Endothelial cell of umbilical vein (primary cell): Measurements from ENCODE around the gene CFAP61. TPM values are rescaled to one million over a fixed set of nuclear protein-coding genes. Genes with fewer than 3 reads are reported as not detected.

ENCODE experiments used
- BruUV-seq: library from RNA; stranded (reverse); fragments of 400-500 nt; replicated peaks from 2 replicates; lab custom pipeline; 2021; lab: Mats Ljungman, UMichigan
- CTCF ChIA-PET: fragments of 300-600, 350-600 bp; sonication (Branson Sonifier 250); formaldehyde crosslinking; loops from one replicate; lab custom pipeline; 2021; ENCODE audit warnings: antibody characterized with exemption, inconsistent platforms; lab: Charles Lee
- POLR2A ChIA-PET: fragments of 300-600, 350-600 bp; sonication (Branson Sonifier 250); formaldehyde crosslinking; loops from one replicate; lab custom pipeline; 2021; ENCODE audit warnings: antibody characterized with exemption, inconsistent platforms; lab: Charles Lee
- DNase-seq: peaks from one replicate; pipeline ENCODE4 v3.0.0-alpha.2; 2011; ENCODE audit warnings: low read depth, low spot score
- FAIRE-seq: peaks from 2 replicates; lab custom pipeline; 2011; peaks lifted over from hg19 to GRCh38; lab: Jason Lieb, UNC
- H2AFZ ChIP-seq: 2 replicates; pipeline ENCODE4 v1.6.0; 2012; ENCODE audit warnings: low read depth, low read length, control low read depth, inconsistent platforms
- H3K27ac ChIP-seq: 2 replicates; pipeline ENCODE4 v1.5.1; 2011; ENCODE audit warnings: low read depth, mild to moderate bottlenecking, control low read depth, low read length, moderate library complexity; ENCODE audit not compliant: insufficient read depth
- H3K27me3 ChIP-seq, 2 experiments: 2 replicates each; pipeline versions ENCODE4 v1.6.0 to v1.6.1; 2011; ENCODE audit warnings: low read length in 2 of 2, mixed read lengths in 1 of 2; ENCODE audit not compliant: control insufficient read depth in 2 of 2, insufficient read depth in 2 of 2
- H3K36me3 ChIP-seq, 2 experiments: 2 replicates in 1 of 2; 3 replicates in 1 of 2; pipeline ENCODE4 v1.5.1; 2011; ENCODE audit warnings: low read length in 2 of 2, mild to moderate bottlenecking in 1 of 2, moderate library complexity in 1 of 2; ENCODE audit not compliant: control insufficient read depth in 2 of 2, insufficient read depth in 2 of 2; ENCODE audit errors: extremely low read depth in 1 of 2
- H3K4me1 ChIP-seq: 3 replicates; pipeline ENCODE4 v1.5.1; 2011; ENCODE audit warnings: mild to moderate bottlenecking, low read length; ENCODE audit not compliant: control insufficient read depth, insufficient read depth; ENCODE audit errors: extremely low read depth
- H3K4me2 ChIP-seq: 2 replicates; pipeline ENCODE4 v1.6.1; 2011; ENCODE audit warnings: low read length, control low read depth, mixed read lengths; ENCODE audit not compliant: insufficient read depth
- H3K4me3 ChIP-seq, 3 experiments: fragments of 200-600 bp in 1 of 3; sonication (generic), shearing (Covaris generic) in 1 of 3; replicated peaks in 1 of 3; 2 replicates each; pipeline ENCODE4 v1.5.1; 2011 to 2016; ENCODE audit warnings: control low read depth in 3 of 3, low read length in 3 of 3, mild to moderate bottlenecking in 2 of 3, inconsistent platforms in 1 of 3, low read depth in 1 of 3, moderate library complexity in 1 of 3; ENCODE audit not compliant: insufficient read depth in 1 of 3
- H3K79me2 ChIP-seq: 2 replicates; pipeline ENCODE4 v1.6.0; 2012; ENCODE audit warnings: low read length, inconsistent platforms; ENCODE audit not compliant: control insufficient read depth, insufficient read depth
- H3K9ac ChIP-seq: replicated peaks from 2 replicates; pipeline ENCODE3; 2011; ENCODE audit warnings: low read length, control low read depth; ENCODE audit not compliant: insufficient read depth; ENCODE audit errors: extremely low read depth
- H3K9me1 ChIP-seq: replicated peaks from 3 replicates; pipeline ENCODE4 v1.6.0; 2011; ENCODE audit warnings: mild to moderate bottlenecking, low read length; ENCODE audit not compliant: control insufficient read depth, insufficient read depth; ENCODE audit errors: extremely low read depth
- H3K9me3 ChIP-seq: replicated peaks from 2 replicates; pipeline ENCODE4 v1.5.1; 2012; ENCODE audit warnings: low read length, inconsistent platforms; ENCODE audit not compliant: control insufficient read depth, insufficient read depth
- H4K20me1 ChIP-seq: replicated peaks from 2 replicates; pipeline ENCODE3; 2011; ENCODE audit warnings: mild to moderate bottlenecking, low read length; ENCODE audit not compliant: control insufficient read depth, insufficient read depth; ENCODE audit errors: extremely low read depth
- CTCF ChIP-seq, 2 donors: IDR thresholded peaks; 1 replicate in 1 of 2; 2 replicates in 1 of 2; pipeline ENCODE4 v1.5.1; 2011; ENCODE audit warnings: low read length in 2 of 2, mild to moderate bottlenecking in 2 of 2, moderate library complexity in 2 of 2, control low read depth in 1 of 2, inconsistent platforms in 1 of 2, low read depth in 1 of 2; ENCODE audit not compliant: insufficient read depth in 1 of 2; ENCODE audit errors: extremely low read depth in 1 of 2
- EZH2 ChIP-seq: IDR thresholded peaks from 2 replicates; pipeline ENCODE4 v1.6.1; 2012; ENCODE audit warnings: borderline replicate concordance, low read depth, mild to moderate bottlenecking, moderate library complexity, low read length, inconsistent platforms; ENCODE audit not compliant: severe bottlenecking
- FOS ChIP-seq: IDR thresholded peaks from 2 replicates; pipeline ENCODE4 v1.6.1; 2011; ENCODE audit warnings: mild to moderate bottlenecking, low read length, moderate library complexity, borderline replicate concordance; ENCODE audit not compliant: insufficient read depth
- GATA2 ChIP-seq: IDR thresholded peaks from 2 replicates; pipeline ENCODE4 v1.7.0; 2011; ENCODE audit warnings: low read depth, mild to moderate bottlenecking, moderate library complexity, mixed read lengths, low read length; ENCODE audit not compliant: insufficient read length, insufficient read depth
- JUN ChIP-seq: IDR thresholded peaks from 2 replicates; pipeline ENCODE4 v1.6.1; 2011; ENCODE audit warnings: borderline replicate concordance, low read depth; ENCODE audit not compliant: insufficient read length, insufficient read depth
- MAX ChIP-seq: IDR thresholded peaks from 2 replicates; pipeline ENCODE4 v1.6.1; 2011; ENCODE audit not compliant: insufficient read depth, insufficient read length
- MYC ChIP-seq: IDR thresholded peaks from one replicate; pipeline ENCODE4 v1.6.1; 2011; ENCODE audit warnings: mild to moderate bottlenecking, low read depth, low read length
- POLR2A ChIP-seq: IDR thresholded peaks from 2 replicates; pipeline ENCODE4 v1.6.1; 2012; ENCODE audit warnings: low read depth, mild to moderate bottlenecking, control low read depth, low read length
- POLR2AphosphoS5 ChIP-seq: IDR thresholded peaks from 2 replicates; pipeline ENCODE4 v1.6.1; 2012; ENCODE audit warnings: low read depth, mild to moderate bottlenecking, control low read depth, low read length, moderate library complexity; ENCODE audit not compliant: insufficient read depth
- dilution Hi-C: fragments of 300-500 bp; cut with MboI; formaldehyde crosslinking; loops from one replicate; pipeline ENCODE4 v1.15.0; 2019; ENCODE audit warnings: low sequenced_read_pairs; ENCODE audit not compliant: extremely low pct_ligation_motif_present
- intact Hi-C: fragments of 100-400 bp; cut with micrococcal nuclease; formaldehyde crosslinking; loops from one replicate; pipeline ENCODE4 v1.10.0; 2022
- polyA plus RNA-seq, 4 experiments: library from polyadenylated mRNA; depleted of rRNA in 3 of 4; stranded (reverse) in 3 of 4; unstranded in 1 of 4; fragments of >200 nt; gene quantifications; 2 replicates each; pipeline versions ENCODE4 v1.2.1 to v1.2.3, GENCODE V29; 2011 to 2012; ENCODE audit warnings: missing spikeins in 1 of 4
- total RNA-seq: library from RNA; stranded (reverse); gene quantifications from 2 replicates; pipeline ENCODE4 v1.2.3, GENCODE V29; 2021

Gene CFAP61
- total and polyA plus RNA-seq, 2 donors (not counting 3 experiments of a cell fraction or from before 2014, with no cell fraction given) = not detected

- H3K27me3 ChIP-seq = peaks cover 4 to 30% of the 10 kb centered on the region in 2 experiments
- no TSS peak for BruUV-seq
Measured at GRCh38 chr20:20063941-20064702, 11.8 kb downstream of the CFAP61 start.

GRCh38 chr20:20065361-20065760 is 13.0 kb downstream of the CFAP61 start:
- dilution Hi-C loops = no loop called here
- DNase-seq = no peak

More at GRCh38 chr20:20063941-20064702, 11.8 kb downstream of the CFAP61 start:
- ChIA-PET CTCF (no interaction called here), POLR2A (no interaction called here)
- no peaks in the 10 kb centered on the region for H3K79me2 ChIP-seq
- H3K27ac ChIP-seq = no peak overlapping the region
- dilution Hi-C loops = no loop called here
- H3K9ac ChIP-seq = no peak overlapping the region
- no peak for DNase-seq
- no peak overlapping the region for H3K4me2 ChIP-seq
- no peaks in the 10 kb centered on the region for H3K4me1 ChIP-seq
- H4K20me1 ChIP-seq = no peaks in the 10 kb centered on the region
- TF ChIP-seq FOS = no peak
- no peak for TF ChIP-seq MAX
- H2AFZ ChIP-seq = no peak overlapping the region
- H3K9me1 ChIP-seq = no peaks in the 10 kb centered on the region
- FAIRE-seq = no peak
- no peaks in the 10 kb centered on the region for H3K9me3 ChIP-seq
- intact Hi-C loops = no loop called here
- no peaks in the 10 kb centered on the region for H3K36me3 ChIP-seq
- H3K4me3 ChIP-seq = no peak overlapping the region

More at GRCh38 chr20:20065361-20065760, 13.0 kb downstream of the CFAP61 start:
- intact Hi-C loops = no loop called here
- no peaks in the 10 kb centered on the region for H3K79me2 ChIP-seq
- H4K20me1 ChIP-seq = no peaks in the 10 kb centered on the region
- no peaks in the 10 kb centered on the region for H3K9me3 ChIP-seq
- FAIRE-seq = no peak
- H3K9ac ChIP-seq = no peak overlapping the region
- no TSS peak for BruUV-seq
- no peak overlapping the region for H3K4me3 ChIP-seq
- H3K27me3 ChIP-seq = peaks cover 4 to 27% of the 10 kb centered on the region in 2 experiments
- CTCF ChIA-PET = no interaction called here
- POLR2A ChIA-PET = no interaction called here
- TF ChIP-seq MAX (no peak), CTCF (IDR thresholded peaks at IDR 0.05; ENCODE audit: extremely low read depth in 1 of 2, insufficient read depth in 1 of 2, low read depth in 1 of 2, low read length in 2 of 2) (no peak), MYC (no peak), GATA2 (no peak), POLR2A (no peak), EZH2 (no peak), JUN (no peak), POLR2AphosphoS5 (no peak), FOS (no peak)
- H2AFZ ChIP-seq = no peak overlapping the region
- no peak overlapping the region for H3K27ac ChIP-seq
- H3K9me1 ChIP-seq = no peaks in the 10 kb centered on the region
- H3K4me2 ChIP-seq = no peak overlapping the region
- H3K4me1 ChIP-seq = no peaks in the 10 kb centered on the region
- H3K36me3 ChIP-seq = no peaks in the 10 kb centered on the region
